Body of pancreas (tissue), 4 donors: Measurements from ENCODE around the gene NPNT. TPM values are rescaled to one million over a fixed set of nuclear protein-coding genes. Genes with fewer than 3 reads are reported as not detected.

Experiments
- ATAC-seq: fragments of 150-250 bp; one replicate; pipeline ENCODE4 v1.9.1; 2016
- DNase-seq, 4 donors: peaks; one replicate each; pipeline ENCODE4 v3.0.0-alpha.2; 2019
- H3K27ac ChIP-seq, 4 donors: fragments of 200-600 bp; sonication (generic); 1 replicate in 3 of 4; 2 replicates in 1 of 4; pipeline versions ENCODE4 v1.5.1 to v1.6.1; 2016 to 2019; ENCODE audit warnings: mild to moderate bottlenecking in 1 of 4, mixed read lengths in 1 of 4, moderate library complexity in 1 of 4
- H3K27me3 ChIP-seq, 2 donors: fragments of 200-600 bp; sonication (generic); one replicate each; pipeline ENCODE4 v1.6.0; 2016; ENCODE audit warnings: mild to moderate bottlenecking in 1 of 2
- H3K36me3 ChIP-seq, 2 donors: fragments of 200-600 bp; sonication (generic); replicated peaks in 1 of 2; 2 replicates each; pipeline ENCODE4 v1.5.1; 2016; ENCODE audit warnings: low read depth in 2 of 2; ENCODE audit not compliant: insufficient read depth in 1 of 2
- H3K4me1 ChIP-seq: fragments of 200-600 bp; sonication (generic); one replicate; pipeline ENCODE4 v1.6.0; 2016
- H3K4me3 ChIP-seq, 2 donors: fragments of 200-600 bp; sonication (generic); 1 replicate in 1 of 2; 2 replicates in 1 of 2; pipeline ENCODE4 v1.5.1; 2016 to 2019
- H3K9me3 ChIP-seq, 3 donors: fragments of 200-600 bp; sonication (generic); 1 replicate in 2 of 3; 2 replicates in 1 of 3; pipeline ENCODE4 v1.5.1; 2016
- CTCF ChIP-seq, 7 experiments: fragments of 450-650 bp in 4 of 7; fragments of 200-600 bp in 3 of 7; sonication (generic) in 3 of 7; IDR thresholded peaks; one replicate each; pipeline ENCODE4 v1.5.1; 2016 to 2019; ENCODE audit warnings: antibody characterized with exemption in 7 of 7
- POLR2A ChIP-seq, 3 donors: fragments of 450-650 bp; IDR thresholded peaks; one replicate each; pipeline ENCODE4 v1.6.1; 2016; ENCODE audit warnings: antibody characterized with exemption in 3 of 3, mild to moderate bottlenecking in 2 of 3
- WGBS, 2 donors: methylation state at CpG; one replicate each; pipeline ENCODE4 v1.1.5; 2017; 5-methylcytosine and 5-hydroxymethylcytosine counted together
- intact Hi-C: fragments of 100-400 bp; cut with DNase I; formaldehyde crosslinking; loops from one replicate; pipeline ENCODE4 v1.15.1; 2023
- total RNA-seq, 2 donors: library from RNA; depleted of rRNA; stranded (reverse); fragments of >200 nt; gene quantifications; one replicate each; pipeline ENCODE4 v1.1.0, GENCODE V29; 2016

Gene NPNT
- total RNA-seq, 2 donors from 2014 or later = 28.7 to 29.1 TPM

GRCh38 chr4:105990933-105991332 is 95.7 kb downstream of the NPNT start:
- H3K27ac ChIP-seq = peak overlapping the region in 3 of 4 donors; percentile 3 to 73 (median 55)
- TF ChIP-seq POLR2A (IDR thresholded peaks at IDR 0.05) = no peak
- TF ChIP-seq CTCF (IDR thresholded peaks at IDR 0.05) = no peak
- H3K27me3 ChIP-seq = no peaks in the 10 kb centered on the region
- ATAC-seq = peak; percentile 86
- WGBS, 2 donors = 33 to 40% methylated on average over 3 of the region's 3 CpGs
- peaks cover 6% of the 10 kb centered on the region for H3K4me1 ChIP-seq
- no peaks in the 10 kb centered on the region for H3K36me3 ChIP-seq
- H3K4me3 ChIP-seq = no peak overlapping the region
- DNase-seq = peak; percentile 59 to 76 (median 74)
- no peaks in the 10 kb centered on the region for H3K9me3 ChIP-seq
- intact Hi-C loops = no loop called here

- WGBS, 2 donors = 86 to 96% methylated on average over 8 of the region's 8 CpGs
- TF ChIP-seq POLR2A (IDR thresholded peaks at IDR 0.05) = no peak
- no peak for TF ChIP-seq CTCF (IDR thresholded peaks at IDR 0.05)
- no peak for ATAC-seq
- peaks cover 6% of the 10 kb centered on the region for H3K4me1 ChIP-seq
- peak overlapping the region in 2 of 4 donors; percentile 55 to 73 for H3K27ac ChIP-seq
- no peaks in the 10 kb centered on the region for H3K27me3 ChIP-seq
- H3K9me3 ChIP-seq = no peaks in the 10 kb centered on the region
- no peak for DNase-seq
- H3K36me3 ChIP-seq = no peaks in the 10 kb centered on the region
- H3K4me3 ChIP-seq = no peak overlapping the region
- intact Hi-C loops = no loop called here
Observed at GRCh38 chr4:105991726-105992125, 96.5 kb downstream of the NPNT start.

DNA sequence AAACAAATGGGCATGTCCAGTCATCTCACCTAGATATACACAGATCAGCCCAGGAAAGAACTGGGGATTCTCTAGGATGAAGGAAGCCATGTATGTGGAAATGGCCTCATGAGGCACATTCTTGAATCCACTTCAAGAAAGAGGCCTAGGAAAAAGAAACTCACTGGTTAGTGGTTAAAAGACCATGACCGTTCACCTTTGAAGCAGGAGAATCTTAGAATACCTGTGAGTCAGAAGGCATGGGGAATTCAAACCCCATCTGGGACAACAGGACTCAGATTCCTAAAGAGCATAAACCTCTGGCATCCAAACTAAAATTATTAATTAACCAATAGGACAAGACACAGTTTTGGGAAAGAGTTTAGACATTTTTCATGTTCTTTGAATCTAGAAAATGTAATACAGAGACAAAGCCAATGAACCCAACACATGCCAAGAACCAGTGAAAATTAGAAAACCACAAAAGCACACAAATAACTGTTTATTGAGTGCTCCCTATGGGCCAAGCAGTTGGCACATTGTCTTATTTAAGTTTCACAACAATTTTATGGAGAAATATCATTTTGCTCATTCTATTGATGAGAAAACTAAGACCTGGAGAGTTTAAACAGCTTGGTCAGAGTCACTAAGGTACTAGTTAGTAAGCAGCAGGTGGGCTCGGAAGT is 97.5 kb downstream of the NPNT start:
- 81 to 96% methylated on average over 2 of the region's 2 CpGs for WGBS, 2 donors
- DNase-seq (no peak), ATAC-seq (no peak)
- Histone ChIP-seq H3K4me1 (peaks cover 6% of the 10 kb centered on the region), H3K27me3 (no peaks in the 10 kb centered on the region), H3K4me3 (no peak overlapping the region), H3K36me3 (no peaks in the 10 kb centered on the region), H3K9me3 (no peaks in the 10 kb centered on the region), H3K27ac (no peak overlapping the region)
- TF ChIP-seq POLR2A (IDR thresholded peaks at IDR 0.05) (no peak), CTCF (IDR thresholded peaks at IDR 0.05) (no peak)
- intact Hi-C loops = no loop called here

GRCh38 chr4:105994061-105994460 is 98.8 kb downstream of the NPNT start:
- Histone ChIP-seq H3K27me3 (no peaks in the 10 kb centered on the region), H3K4me1 (peaks cover 6% of the 10 kb centered on the region), H3K9me3 (no peaks in the 10 kb centered on the region), H3K36me3 (no peaks in the 10 kb centered on the region), H3K4me3 (no peak overlapping the region), H3K27ac (no peak overlapping the region)
- intact Hi-C loops = no loop called here
- TF ChIP-seq POLR2A (IDR thresholded peaks at IDR 0.05) = no peak
- ATAC-seq (no peak), DNase-seq (no peak)
- WGBS, 2 donors = 61 to 65% methylated on average over 6 of the region's 6 CpGs

DNA sequence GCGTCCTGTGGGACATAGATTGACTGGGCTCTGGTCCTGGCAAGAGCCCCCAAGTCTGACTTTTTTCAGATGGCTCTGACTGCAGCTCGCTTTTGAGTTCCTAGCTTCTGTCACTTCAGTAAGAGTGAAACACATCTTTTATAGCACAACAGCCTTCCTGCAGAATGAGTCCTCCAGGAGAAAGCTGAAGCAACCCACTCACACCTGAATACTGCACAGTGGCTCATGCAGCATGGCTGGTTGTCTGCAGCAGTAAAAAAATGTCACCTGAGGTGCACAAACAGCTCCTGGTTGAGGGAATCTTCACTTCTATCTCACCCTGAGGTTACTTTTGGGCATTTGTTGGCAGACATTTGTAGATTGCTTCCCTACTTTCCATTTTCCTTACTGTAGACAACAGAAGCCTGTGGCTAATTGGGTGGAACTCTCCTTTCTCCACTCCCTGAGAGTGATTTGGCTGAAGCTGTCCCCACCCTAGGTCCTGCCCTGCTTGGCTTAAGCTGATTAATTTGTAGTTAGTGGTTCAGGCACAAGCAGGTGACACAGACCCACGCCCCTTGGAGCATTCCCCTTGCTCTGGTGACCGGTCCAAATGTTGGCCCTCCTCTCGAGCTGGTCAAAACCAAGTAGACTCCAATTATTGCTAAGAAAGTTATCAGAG is 99.7 kb downstream of the NPNT start:
- Histone ChIP-seq H3K9me3 (no peaks in the 10 kb centered on the region), H3K4me1 (peaks cover 6% of the 10 kb centered on the region), H3K27ac (no peak overlapping the region), H3K4me3 (no peak overlapping the region), H3K27me3 (no peaks in the 10 kb centered on the region), H3K36me3 (no peaks in the 10 kb centered on the region)
- TF ChIP-seq POLR2A (IDR thresholded peaks at IDR 0.05) (no peak), CTCF (IDR thresholded peaks at IDR 0.05) (no peak)
- 59 to 75% methylated on average over 5 of the region's 5 CpGs for WGBS, 2 donors
- intact Hi-C loops = no loop called here
- no peak for DNase-seq
- no peak for ATAC-seq
